GM19438 (cell line): Measurements from ENCODE around the gene ZMYM4.
"Not testable (repeated sequence)": the region's sequence is repeated elsewhere in the genome, so short reads cannot be mapped to it uniquely, and the experiment has no call there.

Experiments
- ATAC-seq: cut with Tn5 transposase; IDR thresholded peaks from one replicate; pipeline ENCODE4 v1.9.1; 2021; ENCODE audit warnings: low read depth; ENCODE audit not compliant: unreplicated experiment

Gene ZMYM4

DNA sequence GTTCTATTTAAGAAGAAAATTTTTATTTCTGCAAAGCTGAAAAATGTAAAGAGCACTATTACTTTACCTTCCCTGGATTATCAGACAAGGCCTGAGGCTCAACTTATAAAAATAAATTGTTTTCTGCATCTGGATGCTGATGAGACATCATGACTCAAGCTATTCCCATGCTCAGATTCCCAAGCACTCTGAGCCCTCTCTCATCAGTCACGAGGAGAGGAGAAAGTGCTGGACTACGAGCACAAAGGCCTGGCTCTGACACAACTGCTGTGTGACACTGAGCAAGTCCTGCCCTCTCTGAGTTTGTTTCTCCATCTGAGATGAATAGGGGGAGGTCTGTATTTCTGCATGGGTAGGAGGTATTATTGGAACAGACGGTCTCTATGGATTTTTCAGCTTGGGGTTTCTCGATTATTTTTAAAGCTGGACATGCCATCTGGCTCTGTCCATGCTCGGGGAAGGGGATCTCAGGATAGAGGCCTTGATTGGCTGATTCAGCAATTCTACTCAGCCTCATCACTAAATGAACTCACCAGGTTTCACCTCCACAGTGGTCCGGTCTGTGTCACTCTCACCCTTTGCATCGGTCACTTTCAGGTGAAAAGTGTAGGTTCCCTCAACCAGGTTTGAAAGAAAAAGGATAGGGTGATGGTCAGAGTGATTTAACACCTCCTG lies 181.0 kb downstream of the ZMYM4 start:
- no peak for ATAC-seq

DNA sequence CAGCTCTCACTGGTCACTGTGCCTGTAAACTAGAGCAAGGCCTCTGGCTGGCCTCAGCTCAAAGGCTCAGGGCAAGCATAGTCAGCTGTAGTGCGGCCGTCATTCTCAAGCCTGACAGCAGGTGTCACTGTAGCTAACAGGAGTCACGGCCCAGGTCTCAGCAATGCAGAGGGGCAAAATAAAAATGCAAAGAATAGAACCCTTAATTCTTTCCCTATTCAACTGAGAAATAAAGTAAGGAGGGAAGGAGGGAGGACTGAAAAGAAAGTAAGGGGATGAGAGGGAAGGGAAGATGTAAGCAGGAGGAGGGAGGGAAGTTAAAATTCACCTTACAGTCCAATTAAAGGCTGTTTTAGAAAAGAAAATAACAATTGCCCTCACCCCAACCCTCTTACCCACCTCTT lies 182.6 kb downstream of the ZMYM4 start:
- no peak for ATAC-seq

DNA sequence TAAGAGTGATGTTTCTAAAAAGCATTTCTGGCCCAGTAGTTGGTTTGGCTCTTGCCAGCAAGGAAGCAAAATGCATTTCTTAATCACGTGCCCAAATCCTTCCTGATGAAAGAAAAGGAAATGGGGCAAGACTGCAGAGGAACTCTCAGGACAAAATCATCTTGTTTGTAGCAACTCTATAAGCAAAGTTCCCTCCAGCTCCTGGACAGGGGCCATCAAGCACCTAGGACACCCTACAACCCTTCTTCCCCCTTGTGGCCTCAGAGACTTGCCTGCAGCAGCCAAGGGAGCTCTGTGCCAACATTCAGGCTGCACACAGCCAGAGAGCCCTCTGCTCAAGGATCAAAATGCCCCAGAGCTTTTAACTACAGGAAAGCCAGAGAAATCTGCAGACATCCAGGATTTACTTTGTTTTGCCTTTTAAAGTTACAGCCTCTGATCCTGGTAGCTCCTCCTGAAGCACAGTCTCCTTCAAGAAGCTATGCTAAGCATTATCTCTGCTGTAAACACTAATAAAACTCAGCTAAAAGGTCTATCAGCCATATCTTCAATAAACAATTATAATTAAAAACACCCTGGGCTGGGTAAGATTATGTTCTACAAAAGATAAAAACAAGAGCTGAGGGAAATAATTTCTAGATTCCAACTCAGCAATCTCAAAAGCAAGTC lies 183.7 kb downstream of the ZMYM4 start:
- ATAC-seq = no peak

DNA sequence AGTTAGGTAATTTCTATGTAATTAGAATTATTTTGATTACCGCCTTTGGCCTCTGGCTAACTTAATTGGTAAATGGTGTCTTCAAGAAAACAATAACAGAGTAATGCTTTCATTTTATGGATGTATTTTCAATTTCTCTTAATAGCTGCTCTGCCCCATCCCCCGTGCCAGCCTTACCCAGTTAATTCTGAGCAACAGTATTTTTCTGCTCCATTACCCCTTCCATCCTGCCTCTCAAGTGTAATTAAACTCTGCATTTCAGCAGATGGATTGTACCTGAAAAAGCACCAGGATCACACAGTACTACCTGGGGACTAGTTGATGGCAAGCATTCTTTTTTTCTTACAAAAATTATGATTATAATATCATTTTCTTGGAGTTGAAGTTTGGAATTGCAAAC lies 184.5 kb downstream of the ZMYM4 start:
- no peak for ATAC-seq

DNA sequence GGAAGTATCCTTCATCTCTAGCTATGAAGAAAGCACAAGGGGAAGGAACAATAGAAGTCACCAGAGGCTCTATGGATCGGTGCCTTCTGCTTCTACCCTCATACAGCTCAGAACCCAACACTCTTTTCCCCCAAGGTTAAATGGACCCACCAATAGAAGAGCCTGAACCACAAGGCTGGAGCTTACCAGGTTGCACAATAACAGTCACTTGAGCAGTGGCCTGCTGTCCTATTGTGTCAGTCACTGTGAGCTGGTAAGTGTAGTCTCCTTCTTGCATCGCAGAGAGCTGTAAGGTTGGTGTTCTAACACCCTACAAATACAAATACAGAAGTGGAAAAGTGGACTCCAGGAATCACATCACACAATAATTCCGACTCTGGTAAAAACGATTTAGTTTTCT lies 185.7 kb downstream of the ZMYM4 start:
- no peak for ATAC-seq

DNA sequence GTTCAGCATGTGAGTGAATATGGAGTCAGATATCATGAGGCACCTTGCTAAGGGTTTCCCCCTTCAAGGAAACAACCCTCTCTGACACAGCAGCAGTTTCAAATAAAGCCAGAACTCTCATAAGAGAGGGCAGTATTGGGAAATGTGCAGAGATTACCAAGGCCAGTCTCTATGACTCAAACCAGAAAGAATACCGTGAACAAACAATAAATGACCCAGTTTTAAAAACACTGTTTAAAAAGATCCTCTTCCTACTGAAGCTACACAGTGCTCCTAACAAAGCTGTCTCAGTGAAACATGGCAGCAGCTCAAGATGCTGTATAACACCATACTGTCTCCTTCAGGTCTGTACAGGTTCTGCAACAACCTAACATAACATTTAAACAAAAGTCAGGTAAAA lies 186.1 kb downstream of the ZMYM4 start:
- ATAC-seq = no peak

DNA sequence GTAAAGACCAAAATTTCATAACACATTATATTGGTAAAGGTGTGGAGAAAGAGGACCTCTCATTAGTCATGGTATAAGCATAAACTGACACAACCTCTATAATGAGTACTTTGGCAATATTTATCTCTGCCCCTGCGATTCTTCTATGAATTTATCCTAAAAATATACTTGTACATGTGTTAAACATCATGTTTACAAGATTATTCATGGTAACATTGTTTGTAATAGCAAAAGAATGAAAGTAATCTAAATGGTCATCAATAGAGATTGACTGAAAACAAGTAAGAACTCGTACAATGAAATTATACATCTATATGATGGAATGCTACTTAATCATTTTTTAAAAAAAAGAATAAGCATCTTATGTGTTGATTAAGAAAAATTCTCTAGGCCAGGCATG lies 192.3 kb downstream of the ZMYM4 start:
- ATAC-seq = no peak

DNA sequence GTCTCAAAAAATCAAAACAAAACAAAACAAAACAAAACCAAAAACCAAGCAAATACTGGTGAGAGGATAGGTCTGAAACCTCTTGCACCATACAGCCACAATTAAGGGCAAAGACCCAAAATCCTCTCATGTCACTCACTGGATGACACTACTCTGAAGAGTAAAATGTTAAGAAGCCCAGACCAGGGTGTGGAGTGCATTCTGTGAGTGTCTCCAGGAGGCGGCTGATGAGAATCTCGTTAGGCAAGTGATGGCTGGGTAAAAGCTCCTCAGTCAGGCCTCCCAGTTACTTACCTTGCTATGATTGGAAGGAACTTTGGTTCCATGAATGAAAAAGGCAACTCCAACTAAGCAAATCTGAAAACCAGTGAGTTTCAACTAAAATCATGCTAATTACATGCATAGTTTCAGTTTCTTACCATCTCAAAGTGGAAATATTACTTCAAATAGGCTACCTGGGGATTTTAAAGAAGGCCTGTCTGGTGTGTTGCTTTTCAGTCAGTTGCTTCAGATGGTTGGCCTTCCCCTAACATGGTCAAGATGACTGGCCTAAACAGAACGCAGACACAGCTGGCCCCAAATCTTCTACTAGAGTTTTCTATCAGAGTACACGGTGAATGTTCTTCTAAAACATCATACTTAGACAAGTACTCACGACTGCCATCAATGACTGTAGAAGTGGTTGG lies 193.6 kb downstream of the ZMYM4 start:
- no peak for ATAC-seq

DNA sequence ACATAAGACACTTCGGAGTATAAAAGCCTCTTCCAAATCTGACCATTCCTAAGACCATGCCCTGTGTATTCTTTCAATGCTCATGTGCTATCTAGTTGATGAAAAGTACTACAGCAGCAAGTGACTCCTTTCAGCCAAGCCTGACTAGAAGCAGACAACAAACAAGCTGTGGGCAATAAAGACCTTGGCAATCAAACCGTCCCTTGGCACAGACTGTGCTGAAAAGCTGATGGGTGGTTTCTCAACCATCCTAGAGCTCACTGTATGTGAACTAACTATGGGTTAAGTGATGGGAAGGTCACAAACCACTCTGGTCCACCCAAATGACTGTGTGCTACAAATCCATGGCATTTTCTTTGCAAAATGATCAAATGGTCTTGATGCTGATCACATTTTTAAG lies 194.7 kb downstream of the ZMYM4 start:
- no peak for ATAC-seq

DNA sequence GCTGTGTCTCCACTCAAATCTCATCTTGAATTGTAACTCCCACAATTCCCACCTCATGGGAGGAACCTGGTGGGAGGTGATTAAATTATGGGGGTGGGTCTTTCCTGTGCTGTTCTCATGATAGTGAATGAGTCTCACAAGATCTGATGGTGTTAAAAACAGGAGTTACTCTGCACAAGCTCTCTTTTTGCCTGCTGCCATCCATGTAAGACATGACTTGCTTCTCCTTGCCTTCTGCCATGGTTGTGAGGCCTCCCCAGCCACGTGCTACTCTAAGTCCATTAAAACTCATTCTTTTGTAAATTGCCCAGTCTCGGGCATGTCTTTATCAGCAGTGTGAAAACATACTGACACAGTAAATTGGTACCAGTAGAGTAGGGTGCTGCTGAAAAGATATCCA lies 195.2 kb downstream of the ZMYM4 start:
- ATAC-seq = not testable (repeated sequence)

DNA sequence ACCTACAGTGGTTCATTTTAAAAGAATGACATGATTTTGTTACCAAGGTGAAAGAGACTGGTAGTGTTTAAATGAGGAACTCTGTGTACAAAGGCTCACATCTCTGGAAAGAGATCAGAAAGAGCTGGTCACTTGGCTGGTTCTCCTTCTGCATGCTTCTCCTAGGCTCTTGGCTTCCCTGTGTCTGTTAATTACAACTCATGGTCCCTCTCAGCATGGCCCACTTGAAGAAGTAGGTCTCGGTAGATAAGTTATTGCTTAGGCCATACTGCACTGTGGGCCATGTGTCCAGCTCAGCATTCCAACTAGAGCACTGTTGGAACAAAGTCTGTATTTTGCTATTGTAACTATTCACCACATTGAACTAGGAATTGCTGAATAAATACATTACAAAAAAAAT lies 197.6 kb downstream of the ZMYM4 start:
- no peak for ATAC-seq

DNA sequence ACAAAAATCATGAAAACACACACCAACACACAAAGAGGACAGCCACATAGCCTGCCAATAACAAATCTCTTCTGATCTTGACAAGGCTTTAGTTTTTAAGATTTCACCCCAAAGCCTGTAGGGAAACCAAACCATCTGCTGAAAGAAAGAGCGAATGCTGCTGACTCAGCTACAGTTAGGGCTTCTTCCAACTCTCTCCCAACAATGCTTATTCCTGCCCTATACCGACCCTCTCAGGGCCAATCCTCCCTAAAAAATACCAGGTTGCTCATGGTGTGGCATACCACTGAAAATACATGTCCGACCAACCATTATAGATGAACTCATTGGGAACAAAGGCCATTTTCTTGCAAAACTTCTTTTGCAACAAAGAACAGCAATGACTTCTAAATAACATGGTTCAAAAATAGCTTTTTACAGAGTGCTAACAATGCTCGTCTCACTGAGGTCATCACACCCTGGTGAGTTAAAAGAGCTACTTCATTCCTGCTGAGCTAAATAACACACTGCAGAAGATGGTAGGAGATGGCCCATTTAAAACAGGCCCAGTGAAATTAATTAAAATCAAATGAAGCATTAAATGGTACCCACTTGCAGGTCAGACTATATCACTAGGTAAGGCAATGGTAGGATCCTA lies 202.6 kb downstream of the ZMYM4 start:
- no peak for ATAC-seq
